NCI-H82 treated with DMSO at 0.1 percent for 48 hours (cell line): ENCODE results near the gene OSER1.
A peak's percentile ranks its signal among the peaks of the same experiment; 100 is the strongest.
"Not testable (repeated sequence)": the region's sequence is repeated elsewhere in the genome, so short reads cannot be mapped to it uniquely, and the experiment has no call there.

Experiments
- DNase-seq: peaks from one replicate; lab custom pipeline; 2025; ENCODE audit not compliant: unreplicated experiment; lab: John Stamatoyannopoulos, UW

The OSER1 gene

DNA sequence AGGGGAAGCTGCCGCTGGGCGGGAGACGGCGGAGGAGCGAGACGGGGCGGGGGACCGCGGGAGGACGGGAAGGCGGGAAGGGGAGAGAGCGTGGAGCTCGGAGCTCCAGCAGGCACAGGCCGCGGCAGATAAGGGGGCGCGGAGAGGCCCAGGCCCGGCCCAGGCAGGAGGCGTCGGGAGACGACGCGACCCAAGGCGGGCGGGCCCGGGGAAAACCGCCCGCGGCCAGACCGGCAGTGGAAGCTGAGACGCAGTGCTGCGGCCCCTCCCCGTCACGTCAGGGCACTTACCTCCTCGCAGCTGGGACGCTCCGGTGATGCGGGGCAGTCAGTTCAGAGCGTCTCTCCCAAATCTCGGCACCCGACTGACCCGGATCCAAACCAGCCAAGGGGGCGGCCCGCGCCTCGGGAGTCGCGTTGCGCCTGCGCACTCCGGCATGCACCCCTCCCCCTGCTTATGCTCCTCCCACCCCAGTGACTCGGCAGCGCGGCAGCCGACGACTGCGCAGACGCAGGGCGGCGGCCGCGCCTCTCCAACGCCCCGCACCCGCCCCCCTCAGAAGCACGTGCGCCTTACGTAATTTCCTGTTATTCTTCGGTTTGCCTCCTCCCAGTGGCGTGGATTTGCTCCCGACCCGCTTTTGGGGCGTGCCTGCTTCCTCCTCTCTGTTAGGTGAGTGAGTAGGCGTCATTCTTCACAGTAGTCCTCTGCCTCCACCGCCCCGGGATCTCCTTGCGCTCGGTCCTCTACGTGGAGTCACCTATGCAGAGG is at the start of gene OSER1:
TSS of gene OSER1 (minus strand) at position 366 of the 771 bp plus-strand sequence. CDS start 3,814 bp downstream, outside the sequence.
- peak; percentile 92 for DNase-seq

DNA sequence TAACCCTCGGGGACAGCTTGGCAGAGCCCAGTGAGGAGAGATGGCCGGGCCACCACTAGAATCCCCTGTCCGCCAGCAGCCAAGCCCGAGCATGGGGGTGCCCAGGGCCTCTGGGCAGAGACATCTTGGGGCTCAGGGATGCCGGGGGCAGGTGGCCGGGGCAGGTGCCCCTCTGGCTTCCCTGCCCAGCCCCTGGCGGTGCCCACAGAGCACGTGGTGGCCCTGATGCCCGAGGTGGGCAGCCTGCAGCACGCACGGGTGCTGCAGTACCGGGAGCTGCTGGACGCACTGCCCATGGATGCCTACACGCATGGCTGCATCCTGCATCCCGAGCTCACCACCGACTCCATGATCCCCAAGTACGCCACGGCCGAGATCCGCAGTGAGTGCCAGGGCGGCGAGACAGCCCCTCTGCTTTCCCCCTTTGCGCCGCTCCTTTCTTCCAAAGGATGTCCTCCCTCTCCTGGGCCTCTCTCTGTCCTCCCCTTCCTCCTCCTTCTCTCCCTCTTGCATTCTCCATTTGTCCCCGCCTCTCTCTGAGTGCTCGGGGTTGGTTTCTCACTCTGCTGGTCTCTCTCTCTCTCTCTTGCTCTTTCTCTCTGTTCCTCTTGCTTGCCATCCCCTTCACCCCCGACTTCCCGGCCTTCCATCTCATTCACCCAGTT is 47.8 kb upstream of the OSER1 start:
- no peak for DNase-seq

DNA sequence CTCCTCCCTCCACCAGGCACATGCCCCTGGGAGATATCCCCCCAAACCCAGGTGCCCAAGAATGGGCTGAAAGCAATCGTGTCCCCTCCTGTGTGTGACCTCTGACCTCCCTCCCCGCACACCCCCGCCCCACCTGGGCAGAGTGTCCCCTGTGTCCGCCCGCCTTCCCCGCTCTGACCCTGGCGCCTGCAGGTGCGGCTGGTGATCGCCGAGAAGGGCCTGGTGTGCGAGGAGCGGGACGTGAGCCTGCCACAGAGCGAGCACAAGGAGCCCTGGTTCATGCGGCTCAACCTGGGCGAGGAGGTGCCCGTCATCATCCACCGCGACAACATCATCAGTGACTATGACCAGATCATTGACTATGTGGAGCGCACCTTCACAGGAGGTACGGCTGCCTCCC is 46.4 kb upstream of the OSER1 start:
- no peak for DNase-seq

DNA sequence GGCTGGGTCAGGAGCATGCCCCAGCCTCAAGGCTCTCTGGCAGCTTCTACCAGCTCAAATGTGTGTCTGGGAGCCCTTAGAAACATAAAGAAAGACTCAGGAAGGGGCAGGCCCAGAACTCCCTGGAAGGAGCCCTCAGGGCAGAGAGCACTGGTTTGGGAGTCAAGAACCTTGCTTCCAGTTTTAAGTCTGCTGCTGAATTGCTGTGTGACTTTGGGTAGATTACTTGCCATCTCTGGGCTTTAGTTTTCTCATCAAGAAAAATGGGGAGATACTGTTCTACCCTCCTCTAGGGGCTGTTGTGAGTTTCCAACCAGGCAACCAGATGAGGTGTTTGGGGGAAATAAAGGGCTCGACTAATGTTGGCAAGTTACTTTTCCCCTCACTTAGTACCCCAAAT is 45.4 kb upstream of the OSER1 start:
- DNase-seq = no peak

DNA sequence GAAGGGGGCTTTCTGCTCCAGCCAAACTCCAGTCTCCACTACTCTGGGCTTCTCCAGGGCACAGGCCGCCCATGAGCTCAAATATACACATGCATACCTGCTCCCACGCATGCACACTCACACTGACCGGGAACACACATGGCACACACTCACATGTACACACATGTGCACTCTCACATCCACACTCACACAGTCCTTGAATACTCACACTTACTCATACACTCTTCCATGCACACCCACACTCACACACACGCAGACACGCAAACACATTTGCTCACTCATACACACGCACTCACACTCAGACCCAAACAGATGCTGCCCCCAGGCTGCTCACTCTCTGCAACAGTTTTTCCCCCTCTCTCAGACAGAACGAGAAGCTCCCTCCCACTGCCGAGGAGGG is 43.5 kb upstream of the OSER1 start:
- DNase-seq = no peak

DNA sequence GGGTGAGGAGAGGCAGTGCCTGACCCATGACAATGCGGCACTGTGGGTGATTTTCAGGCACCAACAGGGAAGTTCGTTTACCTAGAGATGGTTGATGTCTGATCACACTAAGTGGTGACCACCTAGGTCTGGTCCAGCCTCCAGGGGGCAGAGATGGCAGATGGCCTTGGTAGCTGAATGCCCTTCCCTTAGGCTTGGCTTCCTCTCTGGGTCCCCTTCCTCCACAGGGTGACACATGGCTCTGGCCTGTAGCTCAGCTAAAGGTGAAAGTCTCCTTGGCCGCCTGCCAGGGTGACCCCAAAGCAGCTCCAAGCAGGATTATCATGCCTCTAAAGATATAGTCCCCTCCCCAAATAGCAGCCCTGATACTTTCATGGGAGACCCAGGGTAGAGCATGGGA is 43.0 kb upstream of the OSER1 start:
- no peak for DNase-seq

DNA sequence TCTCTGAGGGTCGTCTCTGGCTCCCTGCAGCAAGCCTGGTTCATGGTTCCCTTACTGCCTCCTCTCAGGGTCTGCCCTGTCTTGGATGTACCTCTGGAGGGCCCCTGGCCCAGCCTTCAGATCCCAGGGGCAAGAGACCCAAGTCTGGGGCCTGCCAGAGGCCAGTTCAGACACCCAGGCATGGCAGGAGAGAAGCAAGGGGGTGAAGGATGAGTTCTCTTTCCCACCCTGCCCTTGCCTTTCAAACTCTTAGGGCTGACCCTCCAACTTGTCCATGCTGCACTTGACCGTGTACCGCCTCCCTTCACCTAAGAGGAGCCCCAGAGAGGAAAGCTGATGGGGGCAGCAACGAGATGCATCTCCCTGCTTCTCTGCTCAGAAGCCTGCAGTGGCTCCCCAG is 40.7 kb upstream of the OSER1 start:
- DNase-seq = no peak

DNA sequence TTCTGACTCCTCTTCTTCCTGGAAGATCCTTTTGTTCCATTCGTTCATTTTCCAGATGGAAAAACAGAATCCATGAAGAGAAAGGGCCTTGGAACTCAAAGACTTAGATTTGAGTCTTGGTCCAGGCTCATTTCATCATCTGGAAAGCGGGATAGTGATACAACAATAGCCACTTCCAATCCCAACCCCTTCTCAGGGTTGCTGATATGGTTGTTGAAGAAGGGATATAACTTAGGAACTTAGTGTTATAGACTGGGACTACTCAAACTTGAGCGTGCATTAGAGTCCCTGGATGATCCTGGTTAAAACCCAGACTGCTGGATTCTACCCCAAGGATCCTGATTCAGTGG is 37.8 kb upstream of the OSER1 start:
- DNase-seq = no peak

DNA sequence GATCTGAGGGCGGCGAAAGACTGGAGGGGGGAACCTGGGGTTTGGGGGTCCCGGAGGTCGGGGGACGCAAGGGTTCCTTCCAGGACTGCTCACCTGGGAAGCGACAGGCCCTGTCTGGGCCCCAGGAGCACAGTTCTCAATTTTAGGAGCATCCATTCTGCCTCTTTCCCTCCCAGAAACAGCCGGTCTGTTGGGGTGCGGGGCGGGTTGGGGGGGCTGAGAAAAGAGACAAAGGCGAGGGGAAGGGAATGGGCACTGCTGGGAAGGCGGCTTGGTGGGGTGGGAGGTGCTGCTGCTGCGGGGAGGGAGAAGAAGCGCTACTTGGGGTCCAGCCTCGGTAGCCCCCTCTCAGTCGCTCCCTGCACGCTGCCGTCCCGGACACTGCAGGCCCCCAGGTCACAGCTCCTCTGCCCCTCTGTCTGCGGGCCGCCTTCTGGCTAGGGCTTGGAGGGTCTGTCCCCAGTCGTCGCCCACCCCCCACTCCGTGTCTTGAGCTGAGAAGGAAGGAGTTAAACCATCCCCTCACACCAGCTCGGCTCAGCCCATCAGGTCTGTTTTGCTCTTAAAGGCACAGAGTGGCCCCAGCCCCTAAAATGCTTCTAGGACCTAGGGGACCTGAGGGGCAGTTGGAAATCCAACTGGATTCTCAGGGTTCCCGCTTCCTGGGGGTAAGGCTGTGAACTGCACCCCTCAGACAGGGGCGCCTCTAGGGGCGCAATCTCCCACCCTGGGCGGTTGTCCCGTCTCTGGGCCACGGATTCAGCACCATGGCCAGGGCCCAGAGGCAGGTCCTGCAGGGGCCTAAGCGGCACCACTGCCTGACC is 37.2 kb upstream of the OSER1 start:
- no peak for DNase-seq

DNA sequence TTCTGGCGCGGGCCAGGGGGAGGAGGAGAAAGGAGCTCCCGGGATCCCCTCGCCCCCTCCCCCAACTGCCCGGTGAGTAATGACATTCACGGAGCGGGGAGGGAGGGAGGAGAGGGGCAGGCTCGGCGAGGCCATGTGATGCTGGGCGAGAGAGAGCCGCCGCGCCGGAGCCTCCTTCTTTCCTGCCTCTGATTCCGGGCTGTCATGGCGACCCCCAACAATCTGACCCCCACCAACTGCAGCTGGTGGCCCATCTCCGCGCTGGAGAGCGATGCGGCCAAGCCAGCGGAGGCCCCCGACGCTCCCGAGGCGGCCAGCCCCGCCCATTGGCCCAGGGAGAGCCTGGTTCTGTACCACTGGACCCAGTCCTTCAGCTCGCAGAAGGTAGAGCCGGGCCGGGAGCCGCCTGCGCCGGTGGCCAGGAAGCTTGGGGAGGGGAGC is 36.6 kb upstream of the OSER1 start, which contains the start of gene GDAP1L1:
TSS of gene GDAP1L1 (plus strand) at position 178 of the 441 bp plus-strand sequence. CDS start at position 205, 27 bp downstream.
- no peak for DNase-seq

DNA sequence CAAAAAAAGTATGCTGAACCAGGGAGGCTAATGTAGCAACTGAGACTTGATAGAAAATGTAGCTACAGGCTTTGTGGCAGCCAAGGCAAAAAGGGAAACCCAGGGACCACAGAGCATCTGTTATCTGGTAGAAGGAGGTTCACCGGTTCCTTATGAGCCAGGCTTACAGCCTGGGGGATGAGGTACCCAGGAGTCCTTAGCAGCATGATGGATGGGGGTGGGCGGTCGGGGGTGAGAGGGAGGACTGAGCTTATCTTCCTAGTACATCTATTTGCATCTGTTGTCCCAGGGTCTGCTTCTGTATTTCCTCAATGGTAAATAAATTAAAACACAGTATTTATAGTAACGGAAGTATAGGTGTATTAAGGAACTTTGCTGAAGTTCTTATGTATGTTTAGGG is 35.4 kb upstream of the OSER1 start:
- no peak for DNase-seq

DNA sequence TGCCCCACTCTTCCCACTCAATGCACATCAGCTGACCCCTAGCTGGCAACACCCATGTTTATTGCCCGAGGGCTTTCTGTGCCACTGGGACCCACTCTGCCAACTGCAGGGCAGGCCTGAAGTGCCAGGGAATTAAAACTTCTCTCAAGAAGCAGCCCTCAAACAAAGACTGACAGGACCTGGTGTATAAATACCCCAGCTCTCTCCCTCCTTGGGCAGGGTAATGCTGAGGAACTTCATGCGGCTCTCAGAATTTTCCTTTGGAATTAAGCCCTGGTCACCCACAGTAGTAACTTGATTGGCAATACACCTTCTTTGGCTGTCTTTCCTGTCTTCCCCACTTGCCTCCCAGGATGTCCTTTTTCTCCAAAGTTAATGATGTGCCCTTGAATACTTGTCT is 31.2 kb upstream of the OSER1 start:
- no peak for DNase-seq

DNA sequence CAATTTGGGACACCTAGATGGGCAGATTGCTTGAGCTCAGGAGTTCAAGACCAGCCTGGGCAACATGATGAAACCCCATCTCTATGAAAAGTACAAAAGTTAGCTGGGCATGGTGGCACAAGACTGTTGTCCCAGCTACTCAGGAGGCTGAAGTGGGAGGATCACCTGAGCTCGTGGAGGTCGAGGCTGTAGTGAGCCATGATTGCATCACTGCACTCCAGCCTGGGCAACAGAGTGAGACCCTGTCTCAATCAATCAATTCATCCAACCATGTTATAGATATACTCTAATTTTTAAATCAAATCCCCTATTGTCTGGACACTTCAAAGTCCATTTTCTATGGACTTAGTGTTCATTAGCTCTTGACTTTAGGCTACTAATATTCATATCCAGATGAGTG is 26.3 kb upstream of the OSER1 start:
- DNase-seq = not testable (repeated sequence)

DNA sequence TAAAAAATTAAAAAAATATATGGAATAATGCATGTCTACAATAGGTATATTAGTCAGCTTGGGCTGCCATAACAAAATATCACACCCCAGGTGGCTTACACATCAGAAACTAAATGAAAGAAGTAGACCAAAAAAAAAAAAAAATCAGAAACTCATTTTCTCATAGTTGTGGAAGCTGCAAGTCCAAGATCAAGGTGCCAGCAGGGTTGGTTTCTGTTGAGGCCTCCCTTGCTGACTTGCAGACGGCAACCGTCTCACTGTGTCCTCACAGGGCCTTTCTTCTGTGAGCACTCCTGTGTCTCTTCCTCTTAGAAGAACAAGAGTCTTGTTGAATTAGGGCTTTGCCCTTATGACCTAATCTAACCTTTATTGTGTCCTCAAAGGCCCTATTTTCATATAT is 25.1 kb upstream of the OSER1 start:
- no peak for DNase-seq

DNA sequence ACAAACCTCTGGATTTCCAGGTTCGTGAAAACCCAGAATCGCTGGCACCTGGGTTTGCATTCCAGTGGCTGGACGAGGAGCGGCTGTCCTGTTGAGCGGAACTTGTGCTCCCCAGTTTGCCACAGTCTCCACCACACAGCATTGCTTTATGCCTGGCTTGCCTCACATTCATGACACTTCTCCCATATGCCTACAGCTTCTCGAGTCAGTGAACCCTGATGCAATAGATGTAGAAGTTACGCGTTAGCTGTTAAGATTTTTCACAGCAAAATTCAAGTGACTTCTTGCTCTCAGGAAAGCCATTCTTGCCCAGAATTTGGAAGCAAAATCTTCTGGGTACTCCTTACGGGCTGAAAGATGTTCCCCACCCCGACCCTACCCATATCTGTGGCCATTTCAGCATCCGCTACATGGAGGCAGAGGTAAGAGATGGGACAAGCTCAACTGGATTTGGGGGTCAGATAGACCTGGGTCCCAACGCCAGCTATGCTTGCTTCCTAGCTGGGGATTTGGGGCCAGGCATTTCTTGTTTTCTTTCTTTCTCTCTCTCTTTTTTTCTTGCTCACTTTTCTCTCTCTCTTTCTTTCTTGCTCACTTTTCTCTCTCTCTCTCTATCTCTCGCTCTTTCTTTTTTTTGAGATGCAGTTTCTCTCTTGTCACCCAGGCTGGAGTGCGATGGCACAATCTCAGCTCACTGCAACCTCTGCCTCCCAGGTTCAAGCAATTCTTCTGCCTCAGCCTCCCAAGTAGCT is 24.2 kb upstream of the OSER1 start:
- DNase-seq = no peak

DNA sequence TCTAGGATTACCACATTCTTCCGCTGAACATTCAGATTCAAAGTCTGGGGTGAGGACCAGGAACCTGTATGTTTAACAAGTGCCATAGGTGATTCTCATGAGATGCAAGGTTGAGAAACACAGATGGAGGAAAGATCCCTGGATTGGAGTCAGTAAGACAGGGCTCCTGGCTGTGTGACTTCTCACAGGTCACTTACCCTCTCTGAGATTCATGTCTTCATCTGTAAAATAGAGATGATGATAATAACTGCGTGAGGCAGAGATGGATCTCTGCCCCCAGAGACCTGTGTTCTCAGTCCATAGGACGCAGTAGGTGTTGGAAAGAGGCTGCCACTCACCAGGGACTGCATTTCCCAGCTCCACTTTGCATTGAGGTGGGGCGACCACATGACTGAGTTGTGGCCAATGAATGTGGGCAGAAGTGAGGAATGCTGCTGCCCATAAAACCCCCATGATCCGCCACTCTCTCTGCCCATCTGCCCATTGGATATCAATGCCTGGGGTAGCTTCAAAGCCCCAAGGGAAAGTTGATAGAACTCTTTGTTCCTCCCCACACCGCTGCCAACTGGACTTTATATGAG is 23.0 kb upstream of the OSER1 start:
- no peak for DNase-seq

DNA sequence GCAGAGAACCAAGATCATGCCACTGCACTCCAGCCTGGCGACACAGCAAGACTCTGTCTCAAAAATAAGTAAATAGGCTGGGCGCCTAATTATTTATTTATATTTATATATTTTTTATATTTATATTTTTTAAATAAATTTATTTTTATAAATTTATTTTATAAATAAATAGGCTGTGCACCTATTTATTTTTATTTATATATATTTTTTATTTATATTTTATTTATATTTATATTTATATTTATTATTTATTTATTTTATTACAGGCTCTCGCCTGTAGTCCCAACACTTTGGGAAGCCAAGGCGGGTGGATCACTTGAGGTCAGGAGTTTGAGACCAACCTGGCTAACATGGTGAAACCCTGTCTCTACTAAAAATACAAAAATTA is 21.9 kb upstream of the OSER1 start:
- DNase-seq = not testable (repeated sequence)

DNA sequence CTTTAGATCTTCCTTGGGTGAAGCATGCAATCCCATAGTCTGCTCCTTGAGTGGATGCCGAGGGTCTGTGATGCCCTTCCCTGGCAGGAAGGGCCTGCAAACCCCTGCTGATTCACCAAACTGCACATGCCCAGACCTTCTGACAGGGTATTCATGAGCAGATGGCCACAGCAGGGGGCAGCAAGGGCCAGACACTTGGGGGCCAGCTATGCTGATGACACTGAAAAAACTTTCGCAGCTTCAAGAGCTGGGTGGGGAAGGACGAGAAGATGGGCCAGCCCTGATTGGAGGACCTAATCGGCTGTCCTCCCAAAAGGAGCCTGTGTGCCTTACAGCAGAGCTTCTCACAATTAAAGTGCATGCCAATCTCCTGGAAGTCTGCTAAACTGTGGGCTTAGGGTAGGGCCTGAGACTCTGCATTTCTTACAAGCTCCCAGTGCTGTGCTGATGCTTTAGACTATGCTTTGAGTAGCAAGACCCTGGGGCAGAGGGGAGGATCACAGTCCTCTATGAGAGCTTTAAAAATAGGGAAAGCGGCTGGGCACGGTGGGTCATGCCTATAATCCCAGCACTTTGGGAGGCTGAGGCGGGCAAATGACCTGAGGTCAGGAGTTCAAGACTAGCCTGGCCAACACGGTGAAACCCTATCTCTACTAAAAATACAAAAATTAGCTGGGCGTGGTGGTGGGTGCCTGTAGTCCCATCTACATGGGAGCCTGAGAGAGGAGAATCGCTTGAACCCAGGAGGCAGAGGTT is 21.3 kb upstream of the OSER1 start:
- no peak for DNase-seq

DNA sequence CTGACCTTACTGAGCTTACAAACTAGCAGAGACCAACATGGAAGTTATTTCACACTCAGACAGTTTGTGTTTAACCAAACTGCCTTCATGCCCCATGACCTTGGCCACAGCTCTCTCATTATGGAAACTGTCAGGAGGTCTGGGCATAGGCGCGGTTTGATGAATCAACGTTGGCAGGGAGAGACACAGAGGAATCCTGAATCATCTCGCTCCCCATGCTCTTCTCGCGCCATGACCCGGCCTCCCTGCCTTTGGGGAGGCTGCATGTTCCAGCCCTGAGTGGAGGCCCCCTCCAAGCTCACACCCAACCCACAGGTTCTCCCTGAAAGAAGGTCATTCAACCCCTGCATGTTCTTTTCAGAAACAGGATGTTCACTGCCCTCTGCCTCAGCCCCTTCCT is 20.6 kb upstream of the OSER1 start:
- DNase-seq = no peak
